Peyer's patch (tissue), 4 donors: ENCODE measurements around the gene MARCHF2. TPM values are rescaled to one million over a fixed set of nuclear protein-coding genes. Genes with fewer than 3 reads are reported as not detected.

ENCODE experiments used
- DNase-seq, 3 donors: peaks; one replicate each; pipeline ENCODE4 v3.0.0-alpha.2; 2017 to 2019
- H3K27ac ChIP-seq, 4 donors: fragments of 200-600 bp; sonication (generic); one replicate each; pipeline ENCODE4 v1.5.1; 2016 to 2019
- H3K27me3 ChIP-seq, 2 donors: fragments of 200-600 bp; sonication (generic); one replicate each; pipeline ENCODE4 v1.5.1; 2019
- H3K36me3 ChIP-seq, 3 donors: fragments of 200-600 bp; sonication (generic); one replicate each; pipeline ENCODE4 v1.5.1; 2016 to 2019
- H3K4me1 ChIP-seq, 4 donors: fragments of 200-600 bp; sonication (generic); one replicate each; pipeline ENCODE4 v1.5.1; 2016 to 2019
- H3K4me3 ChIP-seq, 4 donors: fragments of 200-600 bp; sonication (generic); 1 replicate in 3 of 4; 2 replicates in 1 of 4; pipeline ENCODE4 v1.5.1; 2016 to 2019; ENCODE audit warnings: mild to moderate bottlenecking in 1 of 4
- H3K9me3 ChIP-seq, 4 donors: fragments of 200-600 bp; sonication (generic); one replicate each; pipeline ENCODE4 v1.5.1; 2016 to 2019; ENCODE audit warnings: mild to moderate bottlenecking in 1 of 4
- POLR2A ChIP-seq, 2 donors: fragments of 450-650 bp; IDR thresholded peaks; one replicate each; pipeline ENCODE4 v1.5.1; 2017; ENCODE audit warnings: antibody characterized with exemption in 2 of 2, mild to moderate bottlenecking in 2 of 2, moderate library complexity in 2 of 2
- total RNA-seq, 4 donors: library from RNA; depleted of rRNA; stranded (reverse); fragments of >200 nt; gene quantifications; one replicate each; pipeline ENCODE4 v1.1.0, GENCODE V29; 2016
- TF ChIP-seq, protein P1 (sequence below), 6 experiments: fragments of 450-650 bp in 4 of 6; fragments of 200-600 bp in 2 of 6; sonication (generic) in 1 of 6; IDR thresholded peaks; one replicate each; pipeline ENCODE4 v1.5.1; 2017 to 2019; ENCODE audit warnings: antibody characterized with exemption in 6 of 6, mild to moderate bottlenecking in 3 of 6, moderate library complexity in 1 of 6

MARCHF2 gene
- total RNA-seq, 4 donors from 2014 or later = 53.5 to 97.4 (median 68.9) TPM

- no peak for TF ChIP-seq POLR2A (IDR thresholded peaks at IDR 0.05)
- Histone ChIP-seq H3K9me3 (no peaks in the 10 kb centered on the region), H3K4me3 (peak overlapping the region; percentile 57 to 96 (median 94)), H3K27me3 (no peaks in the 10 kb centered on the region), H3K4me1 (peaks cover 0 to 46% (median 17%) of the 10 kb centered on the region in 4 donors), H3K36me3 (peaks cover 0 to 4% (median 0%) of the 10 kb centered on the region in 3 donors), H3K27ac (peak overlapping the region; percentile 88 to 97 (median 96))
- DNase-seq = peak; percentile 43 to 73 (median 68)
These were observed 32.4 kb downstream of the MARCHF2 start for GRCh38 chr19:8445488-8446001.

- no peak for DNase-seq
- Histone ChIP-seq H3K27ac (peak overlapping the region in 3 of 4 donors; percentile 88 to 97 (median 95)), H3K9me3 (no peaks in the 10 kb centered on the region), H3K36me3 (peaks cover 0 to 4% (median 0%) of the 10 kb centered on the region in 3 donors), H3K4me1 (peaks cover 0 to 53% (median 17%) of the 10 kb centered on the region in 4 donors), H3K4me3 (peak overlapping the region; percentile 57 to 96 (median 94)), H3K27me3 (no peaks in the 10 kb centered on the region)
- TF ChIP-seq, protein P1, sequence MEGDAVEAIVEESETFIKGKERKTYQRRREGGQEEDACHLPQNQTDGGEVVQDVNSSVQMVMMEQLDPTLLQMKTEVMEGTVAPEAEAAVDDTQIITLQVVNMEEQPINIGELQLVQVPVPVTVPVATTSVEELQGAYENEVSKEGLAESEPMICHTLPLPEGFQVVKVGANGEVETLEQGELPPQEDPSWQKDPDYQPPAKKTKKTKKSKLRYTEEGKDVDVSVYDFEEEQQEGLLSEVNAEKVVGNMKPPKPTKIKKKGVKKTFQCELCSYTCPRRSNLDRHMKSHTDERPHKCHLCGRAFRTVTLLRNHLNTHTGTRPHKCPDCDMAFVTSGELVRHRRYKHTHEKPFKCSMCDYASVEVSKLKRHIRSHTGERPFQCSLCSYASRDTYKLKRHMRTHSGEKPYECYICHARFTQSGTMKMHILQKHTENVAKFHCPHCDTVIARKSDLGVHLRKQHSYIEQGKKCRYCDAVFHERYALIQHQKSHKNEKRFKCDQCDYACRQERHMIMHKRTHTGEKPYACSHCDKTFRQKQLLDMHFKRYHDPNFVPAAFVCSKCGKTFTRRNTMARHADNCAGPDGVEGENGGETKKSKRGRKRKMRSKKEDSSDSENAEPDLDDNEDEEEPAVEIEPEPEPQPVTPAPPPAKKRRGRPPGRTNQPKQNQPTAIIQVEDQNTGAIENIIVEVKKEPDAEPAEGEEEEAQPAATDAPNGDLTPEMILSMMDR (IDR thresholded peaks at IDR 0.05) = no peak
- TF ChIP-seq POLR2A (IDR thresholded peaks at IDR 0.05) = no peak
These were observed 33.1 kb downstream of the MARCHF2 start for GRCh38 chr19:8446061-8446709.

- peaks cover 0 to 9% (median 0%) of the 10 kb centered on the region in 3 donors for H3K36me3 ChIP-seq
- TF ChIP-seq POLR2A (IDR thresholded peaks at IDR 0.05) = no peak
- TF ChIP-seq, protein P1 (IDR thresholded peaks at IDR 0.05) = no peak
- peaks cover 0 to 79% (median 24%) of the 10 kb centered on the region in 4 donors for H3K4me1 ChIP-seq
- H3K27me3 ChIP-seq = no peaks in the 10 kb centered on the region
- DNase-seq = no peak
- H3K9me3 ChIP-seq = no peaks in the 10 kb centered on the region
- no peak overlapping the region for H3K27ac ChIP-seq
- no peak overlapping the region for H3K4me3 ChIP-seq
These were observed 36.7 kb downstream of the MARCHF2 start for GRCh38 chr19:8449830-8450229.

DNA sequence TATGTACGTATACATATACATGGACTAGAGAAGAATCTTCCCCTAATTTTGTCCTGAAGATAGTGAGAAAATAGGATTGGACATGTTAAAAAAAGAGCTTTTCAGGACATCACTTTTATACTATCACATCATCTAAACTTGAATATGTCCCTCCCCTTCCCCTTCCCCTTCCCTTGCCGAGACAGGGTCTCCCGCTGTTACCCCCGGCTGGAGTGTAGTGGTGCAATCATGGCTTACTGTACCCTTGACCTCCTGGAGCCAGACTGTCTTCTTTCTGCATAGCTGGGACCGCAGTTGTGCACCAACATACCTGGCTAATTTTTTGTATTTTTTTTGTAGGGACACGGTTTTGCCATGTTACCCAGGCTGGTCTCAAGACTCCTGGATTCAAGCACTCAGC is 38.3 kb downstream of the MARCHF2 start:
- Histone ChIP-seq H3K9me3 (no peaks in the 10 kb centered on the region), H3K4me3 (no peak overlapping the region), H3K4me1 (peaks cover 0 to 77% (median 22%) of the 10 kb centered on the region in 4 donors), H3K27ac (no peak overlapping the region), H3K36me3 (peaks cover 0 to 14% (median 0%) of the 10 kb centered on the region in 3 donors), H3K27me3 (no peaks in the 10 kb centered on the region)
- no peak for DNase-seq
- TF ChIP-seq, protein P1 (IDR thresholded peaks at IDR 0.05) = no peak
- TF ChIP-seq POLR2A (IDR thresholded peaks at IDR 0.05) = no peak

- no peak for DNase-seq
- no peak overlapping the region for H3K27ac ChIP-seq
- no peaks in the 10 kb centered on the region for H3K9me3 ChIP-seq
These were observed 38.8 kb downstream of the MARCHF2 start for GRCh38 chr19:8451885-8452284.

More at GRCh38 chr19:8451885-8452284, 38.8 kb downstream of the MARCHF2 start:
- peaks cover 0 to 15% (median 0%) of the 10 kb centered on the region in 3 donors for H3K36me3 ChIP-seq
- H3K4me3 ChIP-seq = no peak overlapping the region
- TF ChIP-seq, protein P1 (IDR thresholded peaks at IDR 0.05) = no peak
- no peak for TF ChIP-seq POLR2A (IDR thresholded peaks at IDR 0.05)
- no peaks in the 10 kb centered on the region for H3K27me3 ChIP-seq
- H3K4me1 ChIP-seq = peaks cover 0 to 77% (median 19%) of the 10 kb centered on the region in 4 donors
